PC-3 (cell line): Measurements from ENCODE around the gene GNL3L. TPM values are rescaled to one million over a fixed set of nuclear protein-coding genes. Genes with fewer than 3 reads are reported as not detected.
"Not testable (repeated sequence)": the region's sequence is repeated elsewhere in the genome, so short reads cannot be mapped to it uniquely, and the experiment has no call there.

Source experiments
- ATAC-seq: fragments of 200-7000 bp; cut with Tn5 transposase; 2 replicates; pipeline ENCODE4 v1.9.1; 2020; ENCODE audit warnings: mild to moderate bottlenecking, moderate library complexity
- BruUV-seq: library from RNA; stranded (reverse); fragments of 400-500 nt; replicated peaks from 2 replicates; lab custom pipeline; 2021; lab: Mats Ljungman, UMichigan
- CTCF ChIA-PET: fragments of 300-600 bp; sonication (Branson Sonifier 250); formaldehyde crosslinking; loops from one replicate; lab custom pipeline; 2022; ENCODE audit warnings: antibody characterized with exemption; lab: Charles Lee
- POLR2A ChIA-PET: fragments of 300-600 bp; sonication (Branson Sonifier 250); formaldehyde crosslinking; loops from one replicate; lab custom pipeline; 2022; ENCODE audit warnings: antibody characterized with exemption; ENCODE audit not compliant: unreplicated experiment; lab: Charles Lee
- DNase-seq: peaks from one replicate; pipeline ENCODE4 v3.0.0-alpha.2; 2015
- H2AFZ ChIP-seq: fragments of 300-600 bp; sonication (generic); 2 replicates; pipeline ENCODE4 v1.6.0; 2016; ENCODE audit warnings: antibody characterized with exemption, low read length
- H3F3A ChIP-seq: fragments of 300-600 bp; sonication (generic); one replicate; pipeline ENCODE4 v1.6.0; 2017; ENCODE audit warnings: antibody characterized with exemption, low read length, control low read depth, mild to moderate bottlenecking; ENCODE audit not compliant: unreplicated experiment
- H3K27ac ChIP-seq: fragments of 300-600 bp; sonication (generic); 2 replicates; pipeline ENCODE4 v1.5.1; 2016; ENCODE audit warnings: mild to moderate bottlenecking, low read length
- H3K27me3 ChIP-seq: fragments of 300-600 bp; sonication (generic); 2 replicates; pipeline ENCODE4 v1.6.1; 2016; ENCODE audit warnings: low read length, mixed read lengths
- H3K36me3 ChIP-seq: fragments of 300-600 bp; sonication (generic); 2 replicates; pipeline ENCODE4 v1.6.1; 2016; ENCODE audit warnings: low read depth, mixed run types, low read length, mixed read lengths
- H3K4me1 ChIP-seq: fragments of 300-600 bp; sonication (generic); 2 replicates; pipeline ENCODE4 v1.5.1; 2016; ENCODE audit warnings: low read length; ENCODE audit not compliant: insufficient read depth
- H3K4me2 ChIP-seq: fragments of 300-600 bp; sonication (generic); 2 replicates; pipeline ENCODE4 v1.6.0; 2016; ENCODE audit warnings: low read length
- H3K4me3 ChIP-seq: fragments of 300-600 bp; sonication (generic); 2 replicates; pipeline ENCODE4 v1.5.1; 2016; ENCODE audit warnings: mild to moderate bottlenecking, low read length, mixed read lengths
- H3K79me2 ChIP-seq: fragments of 300-600 bp; sonication (generic); 2 replicates; pipeline ENCODE4 v1.6.1; 2017; ENCODE audit warnings: low read length, mixed read lengths
- H3K9ac ChIP-seq: fragments of 300-600 bp; sonication (generic); 2 replicates; pipeline ENCODE4 v1.6.0; 2016; ENCODE audit warnings: mild to moderate bottlenecking, low read length
- H3K9me2 ChIP-seq: fragments of 300-600 bp; sonication (generic); replicated peaks from 2 replicates; pipeline ENCODE4 v1.6.1; 2016; ENCODE audit warnings: mixed run types, low read length, mixed read lengths
- H3K9me3 ChIP-seq: fragments of 300-600 bp; sonication (generic); 2 replicates; pipeline ENCODE4 v1.6.1; 2016; ENCODE audit warnings: low read length, mixed read lengths
- H4K20me1 ChIP-seq: fragments of 300-600 bp; sonication (generic); 2 replicates; pipeline ENCODE4 v1.6.1; 2016; ENCODE audit warnings: low read length, mixed read lengths
- EZH2 ChIP-seq: fragments of 300-600 bp; sonication (generic); IDR thresholded peaks from one replicate; pipeline ENCODE4 v1.6.1; 2017; ENCODE audit warnings: antibody characterized with exemption, mild to moderate bottlenecking, low read length; ENCODE audit not compliant: unreplicated experiment
- EZH2phosphoT487 ChIP-seq: fragments of 300-600 bp; sonication (generic); IDR thresholded peaks from 2 replicates; pipeline ENCODE4 v1.6.1; 2018; ENCODE audit warnings: mild to moderate bottlenecking, antibody characterized with exemption, low read length, borderline replicate concordance
- intact Hi-C: fragments of 100-400 bp; cut with micrococcal nuclease; formaldehyde crosslinking; loops from 2 replicates; pipeline ENCODE4 v1.9.0; 2023
- total RNA-seq: library from RNA; depleted of rRNA; stranded (reverse); fragments of >200 nt; gene quantifications from 2 replicates; pipeline ENCODE4 v1.2.3, GENCODE V29; 2014
- TF ChIP-seq, protein P1 (sequence below): fragments of 300-600 bp; sonication (generic); conservative IDR thresholded peaks from 2 replicates; pipeline ENCODE4 v1.5.1; 2017; ENCODE audit warnings: antibody characterized with exemption, low read depth, mild to moderate bottlenecking, low read length

The GNL3L gene
- total RNA-seq, 1 experiment from 2014 or later = 50.3 TPM

DNA sequence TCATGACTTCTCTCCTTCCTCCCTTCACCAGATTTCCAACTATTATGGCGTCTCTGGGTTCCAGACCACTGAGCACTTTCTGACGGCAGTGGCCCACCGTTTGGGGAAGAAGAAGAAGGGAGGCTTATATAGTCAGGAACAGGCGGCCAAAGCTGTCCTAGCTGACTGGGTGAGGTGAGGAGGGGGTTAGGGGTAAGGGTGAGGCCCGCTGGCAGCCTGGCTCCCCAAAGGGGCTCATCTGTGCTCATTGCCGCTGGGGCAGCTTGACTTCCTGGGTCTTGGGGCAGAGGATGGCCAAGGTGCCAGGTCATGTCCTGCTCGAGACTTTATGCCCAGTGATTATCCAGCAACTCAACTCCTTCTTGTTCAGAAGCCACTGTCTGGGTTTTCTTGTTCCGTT is 21.8 kb downstream of the GNL3L start:
- H3K79me2 ChIP-seq = no peaks in the 10 kb centered on the region
- ChIA-PET CTCF (no interaction called here), POLR2A (no interaction called here)
- H3K4me1 ChIP-seq = no peaks in the 10 kb centered on the region
- no peak overlapping the region for H3K4me2 ChIP-seq
- ATAC-seq = no peak
- no peaks in the 10 kb centered on the region for H3F3A ChIP-seq
- H3K27ac ChIP-seq = no peak overlapping the region
- H4K20me1 ChIP-seq = no peaks in the 10 kb centered on the region
- intact Hi-C loops = no loop called here
- H2AFZ ChIP-seq = no peak overlapping the region
- no peaks in the 10 kb centered on the region for H3K27me3 ChIP-seq
- no peaks in the 10 kb centered on the region for H3K9me2 ChIP-seq
- H3K4me3 ChIP-seq = no peak overlapping the region
- no peak overlapping the region for H3K9ac ChIP-seq
- no TSS peak for BruUV-seq
- no peaks in the 10 kb centered on the region for H3K9me3 ChIP-seq
- DNase-seq = no peak
- peaks cover 44% of the 10 kb centered on the region; the same call in 1 of the 2 replicates for H3K36me3 ChIP-seq
- TF ChIP-seq, protein P1, sequence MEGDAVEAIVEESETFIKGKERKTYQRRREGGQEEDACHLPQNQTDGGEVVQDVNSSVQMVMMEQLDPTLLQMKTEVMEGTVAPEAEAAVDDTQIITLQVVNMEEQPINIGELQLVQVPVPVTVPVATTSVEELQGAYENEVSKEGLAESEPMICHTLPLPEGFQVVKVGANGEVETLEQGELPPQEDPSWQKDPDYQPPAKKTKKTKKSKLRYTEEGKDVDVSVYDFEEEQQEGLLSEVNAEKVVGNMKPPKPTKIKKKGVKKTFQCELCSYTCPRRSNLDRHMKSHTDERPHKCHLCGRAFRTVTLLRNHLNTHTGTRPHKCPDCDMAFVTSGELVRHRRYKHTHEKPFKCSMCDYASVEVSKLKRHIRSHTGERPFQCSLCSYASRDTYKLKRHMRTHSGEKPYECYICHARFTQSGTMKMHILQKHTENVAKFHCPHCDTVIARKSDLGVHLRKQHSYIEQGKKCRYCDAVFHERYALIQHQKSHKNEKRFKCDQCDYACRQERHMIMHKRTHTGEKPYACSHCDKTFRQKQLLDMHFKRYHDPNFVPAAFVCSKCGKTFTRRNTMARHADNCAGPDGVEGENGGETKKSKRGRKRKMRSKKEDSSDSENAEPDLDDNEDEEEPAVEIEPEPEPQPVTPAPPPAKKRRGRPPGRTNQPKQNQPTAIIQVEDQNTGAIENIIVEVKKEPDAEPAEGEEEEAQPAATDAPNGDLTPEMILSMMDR = no peak
- no peak for TF ChIP-seq EZH2
- TF ChIP-seq EZH2phosphoT487 = no peak

DNA sequence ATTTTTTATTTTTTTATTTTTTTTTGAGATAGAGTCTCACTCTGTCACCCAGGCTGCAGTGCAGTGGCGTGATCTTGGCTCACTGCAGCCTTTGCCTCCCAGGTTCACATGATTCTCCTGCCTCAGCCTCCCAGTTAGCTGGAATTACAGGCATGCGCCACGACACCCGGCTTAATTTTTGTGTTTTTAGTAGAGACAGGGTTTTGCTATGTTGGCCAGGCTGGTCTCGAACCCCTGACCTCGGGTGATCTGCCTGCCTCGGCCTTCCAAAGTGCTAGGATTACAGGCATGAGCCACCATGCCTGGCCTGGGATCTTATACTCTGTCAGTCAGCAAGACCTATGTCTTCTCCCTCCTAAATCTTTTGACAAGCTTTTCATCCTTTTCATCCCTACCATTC is 25.0 kb downstream of the GNL3L start:
- POLR2A ChIA-PET = not testable (repeated sequence)

GRCh38 chrX:54560411-54560810 is 30.4 kb downstream of the GNL3L start:
- Histone ChIP-seq H3K4me2 (no peak overlapping the region), H4K20me1 (no peaks in the 10 kb centered on the region), H3K27ac (no peak overlapping the region), H3K9ac (no peak overlapping the region), H2AFZ (no peak overlapping the region), H3K4me3 (no peak overlapping the region), H3K27me3 (no peaks in the 10 kb centered on the region), H3K9me3 (no peaks in the 10 kb centered on the region), H3K4me1 (no peaks in the 10 kb centered on the region), H3K9me2 (no peaks in the 10 kb centered on the region), H3K36me3 (peaks cover 36% of the 10 kb centered on the region), H3F3A (no peaks in the 10 kb centered on the region), H3K79me2 (no peaks in the 10 kb centered on the region)
- POLR2A ChIA-PET = no interaction called here
- no TSS peak for BruUV-seq
- DNase-seq (no peak), ATAC-seq (no peak)
- TF ChIP-seq, protein P1 = no peak
- TF ChIP-seq EZH2 (no peak), EZH2phosphoT487 (no peak)
- CTCF ChIA-PET = no interaction called here
- intact Hi-C loops = no loop called here

More for the DNA sequence above, 25.0 kb downstream of the GNL3L start:
- H4K20me1 ChIP-seq, H3K27ac ChIP-seq, H3K4me3 ChIP-seq, BruUV-seq, H3F3A ChIP-seq, H3K9ac ChIP-seq, ATAC-seq, H3K27me3 ChIP-seq, H3K4me2 ChIP-seq, H3K9me3 ChIP-seq, H3K79me2 ChIP-seq, CTCF ChIA-PET, H3K9me2 ChIP-seq, intact Hi-C loops, H2AFZ ChIP-seq, H3K4me1 ChIP-seq, DNase-seq: not testable (repeated sequence)
- peaks cover 48% of the 10 kb centered on the region; the same call in 1 of the 2 replicates for H3K36me3 ChIP-seq
